Endometrial microvascular endothelial cells (primary cell): ENCODE measurements around the gene ZNF746. TPM values are rescaled to one million over a fixed set of nuclear protein-coding genes. Genes with fewer than 3 reads are reported as not detected.

ENCODE experiments used
- in situ Hi-C: cut with HindIII; loops from 2 replicates; pipeline ENCODE4 v1.10.0; 2017; ENCODE audit warnings: low sequenced_read_pairs, low pct_unique_long_range_greater_than_20kb; ENCODE audit errors: inconsistent ontology term
- total RNA-seq: library from RNA; depleted of rRNA; stranded (reverse); fragments of >200 nt; gene quantifications from one replicate; pipeline ENCODE4 v1.2.3, GENCODE V29; 2015; ENCODE audit errors: inconsistent ontology term

ZNF746 gene
- total RNA-seq = 18.9 TPM

GRCh38 chr7:149497467-149498261 is at the start of gene ZNF746:
ZNF746 (minus strand) TSS chr7:149497809; CDS start chr7:149497536, 273 bp downstream.
- in situ Hi-C loops = no loop called here

GRCh38 chr7:149547126-149547525 is 49.5 kb upstream of the ZNF746 start:
- in situ Hi-C loops = no loop called here

GRCh38 chr7:149546331-149546730 is 48.7 kb upstream of the ZNF746 start:
- in situ Hi-C loops = no loop called here

- in situ Hi-C loops = no loop called here
Observed at GRCh38 chr7:149544028-149544427, 46.4 kb upstream of the ZNF746 start.

- in situ Hi-C loops = no loop called here
Observed at GRCh38 chr7:149532654-149533053, 35.0 kb upstream of the ZNF746 start.

GRCh38 chr7:149529136-149529718 is 31.6 kb upstream of the ZNF746 start:
- in situ Hi-C loops = no loop called here

GRCh38 chr7:149527414-149527813 is 29.8 kb upstream of the ZNF746 start:
- in situ Hi-C loops = no loop called here

- in situ Hi-C loops = no loop called here
Observed at GRCh38 chr7:149525280-149525679, 27.7 kb upstream of the ZNF746 start.

- in situ Hi-C loops = no loop called here
Observed at GRCh38 chr7:149524394-149524793, 26.8 kb upstream of the ZNF746 start.

- in situ Hi-C loops = no loop called here
Observed at GRCh38 chr7:149510248-149510647, 12.6 kb upstream of the ZNF746 start.

GRCh38 chr7:149509774-149510173 is 12.2 kb upstream of the ZNF746 start:
- in situ Hi-C loops = no loop called here

- in situ Hi-C loops = no loop called here
Observed at GRCh38 chr7:149505551-149505950, 7.9 kb upstream of the ZNF746 start.

GRCh38 chr7:149501651-149502050 is 4.0 kb upstream of the ZNF746 start:
- in situ Hi-C loops = no loop called here

GRCh38 chr7:149500910-149501309 is 3.3 kb upstream of the ZNF746 start:
- in situ Hi-C loops = no loop called here

- in situ Hi-C loops = no loop called here
Observed at GRCh38 chr7:149500201-149500600, 2.6 kb upstream of the ZNF746 start.

GRCh38 chr7:149498811-149499210 is 1.2 kb upstream of the ZNF746 start:
- in situ Hi-C loops = no loop called here

- in situ Hi-C loops = no loop called here
Observed at GRCh38 chr7:149496642-149497391, 792 bp downstream of the ZNF746 start.

- in situ Hi-C loops = no loop called here
Observed at GRCh38 chr7:149495785-149496641, 1.6 kb downstream of the ZNF746 start.
